Liver (tissue), 9 donors: ENCODE data around the gene ECM1. TPM values are rescaled to one million over a fixed set of nuclear protein-coding genes. Genes with fewer than 3 reads are reported as not detected.

ENCODE experiments used
- DNase-seq: peaks from one replicate; pipeline ENCODE4 v3.0.0-alpha.2; 2017; ENCODE audit warnings: low spot score
- H3K27ac ChIP-seq, 2 donors: one replicate each; pipeline ENCODE4 v1.7.0; 2013; ENCODE audit warnings: inconsistent platforms in 2 of 2, low read length in 2 of 2, control low read depth in 1 of 2, low read depth in 1 of 2, mild to moderate bottlenecking in 1 of 2
- H3K27me3 ChIP-seq, 4 donors: one replicate each; pipeline versions ENCODE4 v1.6.1 to v1.7.0; 2013; ENCODE audit warnings: low read length in 3 of 4, inconsistent platforms in 1 of 4, mild to moderate bottlenecking in 1 of 4, moderate library complexity in 1 of 4; ENCODE audit not compliant: control insufficient read depth in 4 of 4, insufficient read depth in 4 of 4
- H3K36me3 ChIP-seq, 4 donors: one replicate each; pipeline versions ENCODE4 v1.6.1 to v1.7.0; 2013; ENCODE audit warnings: low read length in 3 of 4, mild to moderate bottlenecking in 3 of 4, low read depth in 1 of 4, moderate library complexity in 1 of 4; ENCODE audit not compliant: control insufficient read depth in 4 of 4, insufficient read depth in 3 of 4
- H3K4me1 ChIP-seq, 4 donors: one replicate each; pipeline versions ENCODE4 v1.6.1 to v1.7.0; 2013; ENCODE audit warnings: low read length in 3 of 4, mild to moderate bottlenecking in 3 of 4, moderate library complexity in 1 of 4; ENCODE audit not compliant: control insufficient read depth in 4 of 4, insufficient read depth in 4 of 4
- H3K4me3 ChIP-seq, 3 donors: one replicate each; pipeline versions ENCODE4 v1.6.1 to v1.7.0; 2013; ENCODE audit warnings: low read length in 3 of 3, control low read depth in 1 of 3, low read depth in 1 of 3, mild to moderate bottlenecking in 1 of 3
- H3K9ac ChIP-seq, 2 donors: one replicate each; pipeline ENCODE4 v1.7.0; 2013; ENCODE audit warnings: low read length in 2 of 2, mild to moderate bottlenecking in 2 of 2, moderate library complexity in 2 of 2, control low read depth in 1 of 2, low read depth in 1 of 2
- H3K9me3 ChIP-seq, 4 donors: one replicate each; pipeline versions ENCODE4 v1.6.1 to v1.7.0; 2013; ENCODE audit warnings: low read length in 3 of 4; ENCODE audit not compliant: control insufficient read depth in 4 of 4
- ATF3 ChIP-seq: IDR thresholded peaks from 2 replicates; pipeline ENCODE4 v1.6.1; 2016; ENCODE audit warnings: antibody characterized with exemption
- CTCF ChIP-seq: fragments of 150-350 bp; IDR thresholded peaks from 2 replicates; pipeline ENCODE4 v1.5.1; 2017; ENCODE audit warnings: improper control_type of control experiment, low read depth, low read length; ENCODE audit not compliant: missing input control
- EGR1 ChIP-seq, 2 donors: IDR thresholded peaks; 2 replicates each; pipeline ENCODE4 v1.6.1; 2016 to 2018; ENCODE audit warnings: antibody characterized with exemption in 2 of 2, low read depth in 2 of 2
- FOXA1 ChIP-seq: IDR thresholded peaks from 2 replicates; pipeline ENCODE4 v1.6.1; 2016; ENCODE audit warnings: antibody characterized with exemption
- FOXA2 ChIP-seq: IDR thresholded peaks from 2 replicates; pipeline ENCODE4 v1.6.1; 2016; ENCODE audit warnings: antibody characterized with exemption
- HNF4A ChIP-seq, 2 donors: conservative IDR thresholded peaks; 2 replicates each; pipeline ENCODE4 v1.6.1; 2016; ENCODE audit warnings: antibody characterized with exemption in 2 of 2, mild to moderate bottlenecking in 2 of 2
- HNF4G ChIP-seq: IDR thresholded peaks from 2 replicates; pipeline ENCODE4 v1.6.1; 2016; ENCODE audit warnings: antibody characterized with exemption
- JUND ChIP-seq, 2 donors: IDR thresholded peaks; 2 replicates each; pipeline ENCODE4 v1.6.1; 2016; ENCODE audit warnings: antibody characterized with exemption in 2 of 2
- MAX ChIP-seq: IDR thresholded peaks from 2 replicates; pipeline ENCODE4 v1.6.1; 2016; ENCODE audit warnings: antibody characterized with exemption
- NR2F2 ChIP-seq: IDR thresholded peaks from 2 replicates; pipeline ENCODE4 v1.6.1; 2016; ENCODE audit warnings: antibody characterized with exemption
- RAD21 ChIP-seq, 2 donors: IDR thresholded peaks; 2 replicates each; pipeline ENCODE4 v1.6.1; 2016; ENCODE audit warnings: antibody characterized with exemption in 2 of 2, mild to moderate bottlenecking in 2 of 2
- REST ChIP-seq: IDR thresholded peaks from 2 replicates; pipeline ENCODE4 v1.6.1; 2016; ENCODE audit warnings: antibody characterized with exemption, mild to moderate bottlenecking
- RXRA ChIP-seq, 2 donors: IDR thresholded peaks; 2 replicates each; pipeline ENCODE4 v1.6.1; 2017 to 2018; ENCODE audit warnings: antibody characterized with exemption in 2 of 2, mild to moderate bottlenecking in 1 of 2
- SP1 ChIP-seq: IDR thresholded peaks from 2 replicates; pipeline ENCODE4 v1.6.1; 2018; ENCODE audit warnings: antibody characterized with exemption, mild to moderate bottlenecking
- TAF1 ChIP-seq: conservative IDR thresholded peaks from 2 replicates; pipeline ENCODE4 v1.6.1; 2016; ENCODE audit warnings: antibody characterized with exemption, mild to moderate bottlenecking
- YY1 ChIP-seq: IDR thresholded peaks from 2 replicates; pipeline ENCODE4 v1.6.1; 2016; ENCODE audit warnings: antibody characterized with exemption, mild to moderate bottlenecking
- ZBTB33 ChIP-seq: IDR thresholded peaks from 2 replicates; pipeline ENCODE4 v1.6.1; 2016; ENCODE audit warnings: antibody characterized with exemption
- WGBS: extraction: QIAGEN DNeasy Blood & Tissue Kit; methylation state at CpG from one replicate; pipeline ENCODE4 v1.1.7; 2013; 5-methylcytosine and 5-hydroxymethylcytosine counted together
- polyA plus RNA-seq, 2 donors: library from polyadenylated mRNA; stranded (reverse) in 1 of 2; unstranded in 1 of 2; fragments of 200-250 nt in 1 of 2; fragments of >200 nt in 1 of 2; fragmentation: Nextera tagmentation in 1 of 2; extraction: Ambion mirVana in 1 of 2; gene quantifications; one replicate each; pipeline versions ENCODE4 v1.2.1 to v1.2.3, GENCODE V29; 2013 to 2015
- total RNA-seq, 2 donors: library from RNA; depleted of rRNA; stranded (reverse); fragments of >200 nt; gene quantifications; one replicate each; pipeline ENCODE4 v1.2.3, GENCODE V29; 2014
- donor health status: healthy.
- donor health status: healthy.
- donor health status: healthy.
- donor health status: healthy.
- donor health status: healthy.

ECM1 gene
- total and polyA plus RNA-seq, 4 donors, result 5.1 to 22.5 (median 12.6) TPM

- Histone ChIP-seq H3K27me3 (no peaks in the 10 kb centered on the region), H3K27ac (no peak overlapping the region), H3K4me1 (peaks cover 7 to 37% (median 27%) of the 10 kb centered on the region in 4 donors), H3K9ac (no peak overlapping the region), H3K9me3 (no peaks in the 10 kb centered on the region), H3K36me3 (peaks cover 0 to 11% (median 4%) of the 10 kb centered on the region in 4 donors), H3K4me3 (no peak overlapping the region)
- no peak for DNase-seq
- 90% methylated on average over 15 of the region's 15 CpGs for WGBS
- no peak for TF ChIP-seq SP1
- no peak for TF ChIP-seq HNF4G
- no peak for TF ChIP-seq REST
- no peak for TF ChIP-seq MAX
- TF ChIP-seq FOXA1, result no peak
- TF ChIP-seq CTCF, result no peak
- TF ChIP-seq FOXA2, result no peak
- no peak for TF ChIP-seq JUND (IDR thresholded peaks at IDR 0.05)
- no peak for TF ChIP-seq ZBTB33
- TF ChIP-seq EGR1 (IDR thresholded peaks at IDR 0.05; ENCODE audit: low read depth in 2 of 2), result no peak
- no peak for TF ChIP-seq NR2F2
- TF ChIP-seq HNF4A (conservative IDR thresholded peaks at IDR 0.05), result no peak
- no peak for TF ChIP-seq RXRA (IDR thresholded peaks at IDR 0.05)
- TF ChIP-seq YY1, result no peak
- no peak for TF ChIP-seq TAF1
- no peak for TF ChIP-seq RAD21 (IDR thresholded peaks at IDR 0.05)
- TF ChIP-seq ATF3, result no peak
These were observed 49.9 kb downstream of the ECM1 start for GRCh38 chr1:150557813-150558212.

- no peak for TF ChIP-seq TAF1
- no peaks in the 10 kb centered on the region for H3K27me3 ChIP-seq
- H3K9ac ChIP-seq, result no peak overlapping the region
- no peak overlapping the region for H3K4me3 ChIP-seq
- 84% methylated on average over 15 of the region's 15 CpGs for WGBS
- DNase-seq, result no peak
- peaks cover 0 to 11% (median 4%) of the 10 kb centered on the region in 4 donors for H3K36me3 ChIP-seq
- H3K4me1 ChIP-seq, result peaks cover 5 to 37% (median 27%) of the 10 kb centered on the region in 4 donors
- no peaks in the 10 kb centered on the region for H3K9me3 ChIP-seq
- no peak overlapping the region for H3K27ac ChIP-seq
These were observed 50.4 kb downstream of the ECM1 start for GRCh38 chr1:150558303-150558704.
